ENCODE data around the gene GATAD2B. TPM values are rescaled to one million over a fixed set of nuclear protein-coding genes. Genes with fewer than 3 reads are reported as not detected.
"Not testable (repeated sequence)": the region's sequence is repeated elsewhere in the genome, so short reads cannot be mapped to it uniquely, and the experiment has no call there.

Gene GATAD2B
- total RNA-seq, 2 experiments from 2014 or later = 53.6 to 57.5 TPM

DNA sequence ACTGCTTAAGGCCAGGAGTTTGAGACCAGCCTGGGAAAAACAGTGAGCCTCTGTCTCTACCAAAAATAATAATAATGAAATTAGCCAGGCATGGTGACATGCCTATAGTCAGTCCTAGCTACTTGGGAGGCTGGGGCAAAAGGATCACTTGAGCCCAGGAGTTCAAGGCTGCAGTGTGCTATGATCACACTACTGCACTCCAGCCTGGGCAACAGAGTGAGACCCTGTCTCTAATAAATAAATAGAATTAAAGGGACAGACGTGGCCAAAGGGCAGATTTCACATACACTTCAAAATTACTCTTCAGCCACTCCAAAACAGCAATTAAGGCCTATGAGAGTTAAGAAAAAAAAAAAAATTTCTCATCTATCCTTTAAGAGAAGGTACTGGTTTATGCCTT, 45.7 kb downstream of the GATAD2B start:
- CTCF ChIA-PET = interaction anchor here (0.6 kb wide), 1 partner anchor 15 kb away, joined by 3 read pairs; no protein-coding TSS in a partner anchor
- POLR2A ChIA-PET = no interaction called here

- ChIA-PET POLR2A (no interaction called here), CTCF (no interaction called here)
Observed at GRCh38 chr1:153872934-153873333, 49.8 kb downstream of the GATAD2B start.

- POLR2A ChIA-PET = interaction anchor here (0.7 kb wide), 1 partner anchor 39 kb away, joined by 3 read pairs; no protein-coding TSS in a partner anchor
- CTCF ChIA-PET = interaction anchor here (0.7 kb wide), 1 partner anchor 353 kb away, joined by 4 read pairs; no protein-coding TSS in a partner anchor
Observed at GRCh38 chr1:153872331-153872730, 50.4 kb downstream of the GATAD2B start.

DNA sequence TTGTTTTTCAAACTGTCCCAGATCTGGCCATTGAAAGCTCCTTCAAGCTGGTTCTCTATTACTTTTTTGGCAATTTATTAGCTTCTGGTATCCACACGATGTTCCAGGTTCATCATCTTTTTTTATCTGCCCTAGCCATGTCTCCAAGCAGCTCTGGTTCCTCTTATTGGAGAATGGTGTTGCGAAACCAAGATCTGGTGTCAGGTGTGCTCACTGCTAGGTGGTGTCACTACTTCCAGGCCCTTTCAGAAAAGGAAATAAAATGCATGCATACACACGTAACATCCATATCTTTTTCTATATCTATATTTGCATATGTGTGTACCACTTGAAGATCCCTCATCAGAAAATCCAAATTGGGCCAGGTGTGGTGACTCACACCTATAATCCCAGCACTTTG, 53.3 kb downstream of the GATAD2B start:
- POLR2A ChIA-PET = interaction anchor here (0.7 kb wide), 1 partner anchor 109 kb away, joined by 3 read pairs; no protein-coding TSS in a partner anchor
- CTCF ChIA-PET = no interaction called here

DNA sequence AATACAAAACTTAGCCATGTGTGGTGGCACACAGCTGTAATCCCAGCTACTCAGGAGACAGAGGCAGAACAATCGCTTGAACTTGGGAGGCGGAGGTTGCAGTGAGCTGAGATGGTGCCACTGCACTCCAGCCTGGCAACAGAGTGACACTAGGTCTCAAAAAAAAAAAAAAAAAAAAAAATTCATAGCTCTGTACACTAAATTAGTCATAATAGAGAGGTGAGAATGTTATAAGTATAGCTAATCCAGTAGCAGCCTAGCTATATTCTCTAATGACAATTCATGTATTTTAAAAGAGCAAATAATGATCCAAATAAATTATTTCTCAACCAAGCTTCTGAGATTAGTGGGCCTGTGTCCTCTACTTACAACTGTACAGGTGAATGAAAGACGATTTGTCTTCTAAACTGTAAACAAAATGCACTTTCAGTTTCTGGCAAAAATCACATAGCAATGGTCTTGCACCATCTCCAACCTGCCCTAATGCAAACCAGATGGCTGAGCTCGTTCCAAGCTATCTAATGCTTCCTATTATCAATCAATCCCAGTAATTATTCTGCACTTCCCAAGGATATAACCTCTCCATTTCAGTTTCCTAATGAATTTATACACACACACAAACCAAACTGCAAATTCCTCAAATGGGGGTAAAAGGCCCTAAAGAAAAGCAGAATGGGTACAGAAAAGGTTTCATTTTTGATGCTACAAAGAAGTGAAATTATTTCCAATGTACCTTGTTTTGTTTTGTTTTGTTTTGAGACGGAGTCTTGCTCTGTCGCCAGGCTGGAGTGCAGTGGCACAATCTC, 56.5 kb downstream of the GATAD2B start:
- ChIA-PET POLR2A (interaction anchor here (0.5 to 0.6 kb wide), 2 partner anchors 58 to 299 kb away, joined by 3 to 6 read pairs; no protein-coding TSS in a partner anchor), CTCF (interaction anchor here (0.6 kb wide), 1 partner anchor 613 kb away, joined by 3 read pairs; no protein-coding TSS in a partner anchor)

- ChIA-PET CTCF (no interaction called here), POLR2A (no interaction called here)
Observed at GRCh38 chr1:153860285-153860684, 62.5 kb downstream of the GATAD2B start.

GRCh38 chr1:153857505-153857904, 65.3 kb downstream of the GATAD2B start:
- CTCF ChIA-PET = no interaction called here

DNA sequence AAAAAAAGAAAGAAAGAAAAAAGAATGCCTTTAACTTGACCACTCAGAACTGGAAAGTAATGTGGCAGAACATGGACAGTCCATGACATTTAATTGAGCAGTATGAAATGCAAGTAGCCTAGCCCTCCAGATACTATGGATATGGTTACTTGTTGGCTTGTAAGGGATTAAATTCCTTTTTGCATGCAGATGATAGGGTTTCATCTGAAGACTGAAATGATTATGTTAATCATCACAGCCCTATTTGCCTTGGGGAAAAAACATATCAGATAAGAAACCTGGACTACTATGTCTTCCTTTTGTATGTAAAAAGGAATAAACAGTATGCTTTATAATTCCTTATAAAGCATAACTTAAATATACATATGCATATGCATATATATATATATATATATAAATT, 66.0 kb downstream of the GATAD2B start:
- ChIA-PET CTCF (no interaction called here), POLR2A (no interaction called here)

More at GRCh38 chr1:153857505-153857904, 65.3 kb downstream of the GATAD2B start:
- POLR2A ChIA-PET = no interaction called here

- CTCF ChIA-PET = no interaction called here
- POLR2A ChIA-PET = no interaction called here
Observed at GRCh38 chr1:153852170-153852569, 70.6 kb downstream of the GATAD2B start.

- POLR2A ChIA-PET = interaction anchor here (0.6 kb wide), 1 partner anchor 356 kb away, joined by 3 read pairs; the partner anchor contains the start of gene CFAP141
- CTCF ChIA-PET = interaction anchor here (1.0 to 1.7 kb wide), 2 partner anchors 137 to 422 kb away, joined by 3 to 4 read pairs; no protein-coding TSS in a partner anchor
Observed at GRCh38 chr1:153849487-153850185, 73.1 kb downstream of the GATAD2B start.

DNA sequence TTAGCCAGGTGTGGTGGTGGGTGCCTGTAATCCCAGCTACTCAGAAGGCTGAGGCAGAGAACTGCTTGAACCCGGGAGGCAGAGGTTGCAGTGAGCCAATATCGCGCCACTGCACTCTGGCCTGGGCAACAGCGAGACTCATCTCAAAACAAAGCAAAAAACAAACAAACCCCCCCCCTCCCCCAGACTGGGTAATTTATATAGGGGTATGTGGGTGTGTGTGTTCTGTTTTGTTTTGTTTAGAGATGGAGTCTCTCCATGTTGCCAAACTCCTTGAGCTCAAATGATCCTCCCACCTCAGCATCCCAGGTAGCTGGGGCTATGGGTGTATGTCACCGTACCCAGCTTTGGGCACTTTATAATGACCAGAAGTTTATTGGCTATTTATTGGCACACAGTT, 74.0 kb downstream of the GATAD2B start:
- ChIA-PET POLR2A (no interaction called here), CTCF (no interaction called here)

DNA sequence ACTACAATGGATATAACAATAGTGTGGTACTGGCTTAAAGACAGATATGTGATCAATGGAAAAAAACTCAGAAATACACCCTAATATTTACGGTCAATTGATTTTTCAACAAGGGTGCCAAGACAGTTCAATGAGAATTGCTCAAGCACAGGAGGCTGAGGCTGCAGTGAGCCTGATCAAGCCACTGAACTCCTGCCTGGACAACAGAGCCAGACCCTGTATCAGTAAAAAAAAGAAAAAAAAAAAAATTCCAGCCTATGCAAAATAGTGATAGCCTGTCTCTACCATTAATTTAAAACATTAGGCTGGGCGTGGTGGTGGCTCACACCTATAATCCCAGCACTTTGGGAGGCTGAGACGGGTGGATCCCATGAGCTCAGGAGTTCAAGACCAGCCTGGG, 77.6 kb downstream of the GATAD2B start:
- POLR2A ChIA-PET = interaction anchor here (0.6 kb wide), 1 partner anchor 326 kb away, joined by 5 read pairs; no protein-coding TSS in a partner anchor
- CTCF ChIA-PET = interaction anchor here (0.6 to 0.8 kb wide), 2 partner anchors 52 to 116 kb away, joined by 3 to 5 read pairs; no protein-coding TSS in a partner anchor

GRCh38 chr1:153844349-153844748, 78.4 kb downstream of the GATAD2B start:
- POLR2A ChIA-PET, CTCF ChIA-PET: not testable (repeated sequence)

DNA sequence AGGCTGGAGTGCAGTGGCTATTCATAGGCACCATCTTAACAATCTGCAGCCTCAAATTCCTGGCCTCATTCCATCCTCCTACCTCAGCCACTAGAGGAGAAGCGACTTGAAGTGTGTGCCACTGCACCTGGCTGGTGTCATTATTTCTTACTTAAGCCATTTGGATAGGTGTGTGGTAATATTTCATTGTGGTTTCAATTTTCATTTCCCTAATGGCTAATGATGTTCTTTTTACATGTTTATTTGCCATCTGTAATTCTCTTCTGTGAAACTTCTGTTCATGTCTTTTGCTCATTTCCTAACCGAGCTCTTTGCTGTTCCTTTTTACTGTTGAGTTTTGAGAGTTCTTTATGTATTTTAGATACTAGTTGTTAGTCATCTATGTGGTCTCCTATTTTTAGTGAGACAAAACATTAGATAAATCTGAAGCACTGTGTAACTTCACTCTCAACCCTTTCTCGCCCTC, 80.7 kb downstream of the GATAD2B start:
- ChIA-PET CTCF (no interaction called here), POLR2A (interaction anchor here (0.6 kb wide), 1 partner anchor 64 kb away, joined by 3 read pairs; no protein-coding TSS in a partner anchor)

DNA sequence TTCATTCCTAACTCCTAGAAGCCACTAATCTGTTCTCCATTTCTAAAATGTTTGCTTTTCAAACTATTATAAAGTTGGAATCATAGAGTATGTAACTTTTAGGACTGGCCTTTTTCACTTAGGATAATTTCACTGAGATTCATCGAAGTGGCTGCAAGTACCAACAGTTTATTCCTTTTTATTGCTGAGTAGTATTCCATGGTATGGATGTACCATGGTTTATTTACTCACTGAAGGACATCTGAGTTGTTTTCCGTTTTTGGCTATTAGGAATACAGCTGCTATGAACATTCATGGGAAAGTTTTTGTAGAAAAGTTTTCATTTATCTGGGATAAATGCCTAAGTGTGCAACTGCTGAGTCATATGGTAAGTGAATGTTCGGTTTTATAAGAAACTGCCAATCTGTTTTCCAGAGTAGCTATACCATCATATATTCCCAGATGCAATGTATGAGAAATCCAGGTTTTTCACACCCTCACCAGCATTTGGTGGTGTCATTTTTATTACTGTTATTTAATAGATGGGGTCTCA, 81.2 kb downstream of the GATAD2B start:
- ChIA-PET POLR2A (no interaction called here), CTCF (no interaction called here)

DNA sequence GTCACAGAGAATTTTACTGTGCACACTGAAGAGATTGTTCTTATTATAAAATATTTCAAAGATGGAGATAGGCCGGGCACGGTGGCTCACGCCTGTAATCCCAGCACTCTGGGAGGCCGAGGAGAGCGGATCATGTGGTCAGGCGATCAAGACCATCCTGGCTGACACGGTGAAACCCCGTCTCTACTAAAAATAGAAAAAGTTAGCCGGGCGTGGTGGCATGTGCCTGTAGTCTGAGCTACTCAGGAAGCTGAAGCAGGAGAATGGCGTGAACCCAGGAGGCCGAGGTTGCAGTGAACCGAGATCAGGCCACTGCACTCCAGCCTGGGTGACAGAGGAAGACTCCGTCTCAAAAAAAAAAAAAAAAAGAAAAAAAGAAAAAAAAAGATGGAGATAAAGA, 82.0 kb downstream of the GATAD2B start:
- POLR2A ChIA-PET = not testable (repeated sequence)
- CTCF ChIA-PET = interaction anchor here (0.7 kb wide), 1 partner anchor 329 kb away, joined by 3 read pairs; no protein-coding TSS in a partner anchor

DNA sequence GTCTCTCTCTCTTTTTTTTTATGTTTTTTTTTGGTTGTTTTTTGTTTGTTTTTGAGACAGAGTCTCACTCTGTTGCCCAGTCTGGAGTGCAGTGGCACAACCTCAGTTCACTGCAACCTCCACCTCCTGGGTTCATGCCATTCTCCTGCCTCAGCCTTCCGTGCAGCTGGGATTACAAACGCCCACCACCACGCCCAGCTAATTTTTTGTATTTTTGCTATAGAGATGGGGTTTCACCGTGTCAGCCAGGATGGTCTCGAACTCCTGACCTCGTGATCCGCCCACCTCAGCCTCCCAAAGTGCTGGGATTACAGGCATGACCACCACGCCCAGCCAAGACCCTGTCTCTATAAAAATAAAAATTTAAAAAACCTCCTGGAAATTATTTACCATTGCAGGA, 88.8 kb downstream of the GATAD2B start:
- CTCF ChIA-PET, POLR2A ChIA-PET: not testable (repeated sequence)

- CTCF ChIA-PET = no interaction called here
- POLR2A ChIA-PET = no interaction called here
Observed at GRCh38 chr1:153833171-153833570, 89.6 kb downstream of the GATAD2B start.

DNA sequence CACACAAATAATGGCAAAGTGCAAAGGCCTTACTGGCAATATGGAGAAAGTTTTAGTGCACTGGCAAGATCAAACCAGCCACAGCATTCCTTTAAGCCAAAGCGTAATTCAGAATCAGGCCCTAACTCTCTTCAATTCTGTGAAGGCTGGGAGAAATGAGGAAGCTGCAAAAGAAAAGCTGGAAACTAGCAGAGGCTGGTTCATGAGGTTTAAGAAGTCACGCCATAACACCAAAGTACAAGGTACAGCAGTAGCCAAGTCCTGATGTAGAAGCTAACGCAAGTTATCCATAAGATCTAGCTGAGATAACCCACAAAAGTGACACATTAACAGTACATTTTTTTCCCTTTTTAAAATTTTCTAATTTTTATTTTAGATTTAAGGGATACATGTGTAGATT, 90.5 kb downstream of the GATAD2B start:
- ChIA-PET CTCF (no interaction called here), POLR2A (no interaction called here)

GRCh38 chr1:153831026-153831425, 91.7 kb downstream of the GATAD2B start:
- POLR2A ChIA-PET = no interaction called here
- CTCF ChIA-PET = no interaction called here
